HEK293 (cell line): ENCODE data around the gene PPP1R1B.

Source experiments
- CTCF ChIA-PET: fragments of 350-600 bp; formaldehyde crosslinking; extraction: SDS; loops from one replicate; lab custom pipeline; 2021; ENCODE audit warnings: antibody characterized with exemption; lab: Yijun Ruan, JAX
- POLR2A ChIA-PET: fragments of 300-600 bp; formaldehyde crosslinking; extraction: SDS; loops from one replicate; lab custom pipeline; 2020; ENCODE audit warnings: antibody characterized with exemption, inconsistent platforms; lab: Yijun Ruan, JAX
- H3K27ac ChIP-seq: fragments of 200-500 bp; sonication (Bioruptor generic); 2 replicates; pipeline ENCODE4 v1.5.1; 2014; ENCODE audit warnings: low read depth, low read length, control low read depth, inconsistent platforms; ENCODE audit errors: extremely low read depth
- H3K36me3 ChIP-seq, 2 experiments: fragments of 200-500 bp in 1 of 2; sonication (Bioruptor generic) in 1 of 2; 1 replicate in 1 of 2; 2 replicates in 1 of 2; pipeline ENCODE4 v1.5.1; 2014 to 2017; ENCODE audit warnings: inconsistent platforms in 2 of 2, low read length in 2 of 2; ENCODE audit not compliant: control insufficient read depth in 2 of 2, insufficient read depth in 1 of 2
- H3K4me1 ChIP-seq: fragments of 200-500 bp; sonication (Bioruptor generic); 2 replicates; pipeline ENCODE4 v1.5.1; 2014; ENCODE audit warnings: mild to moderate bottlenecking, low read length, inconsistent platforms; ENCODE audit not compliant: control insufficient read depth, insufficient read depth
- H3K4me3 ChIP-seq: 2 replicates; pipeline ENCODE4 v1.5.1; 2011; ENCODE audit warnings: low read depth, mild to moderate bottlenecking, control low read depth, low read length, moderate library complexity
- H3K9me3 ChIP-seq: fragments of 200-500 bp; sonication (Bioruptor generic); 2 replicates; pipeline ENCODE4 v1.5.1; 2014; ENCODE audit warnings: low read depth, low read length, inconsistent platforms; ENCODE audit not compliant: control insufficient read depth, insufficient read depth
- IKZF3 ChIP-seq: fragments of 450-650 bp; IDR thresholded peaks from 2 replicates; pipeline ENCODE4 v1.5.0; 2018; ENCODE audit warnings: missing biosample characterization, mild to moderate bottlenecking, missing genetic modification characterization, moderate library complexity
- MZF1 ChIP-seq: fragments of 450-650 bp; formaldehyde crosslinking; IDR thresholded peaks from 2 replicates; pipeline ENCODE4 v1.5.1; 2017; ENCODE audit warnings: missing biosample characterization, missing genetic modification characterization, borderline replicate concordance
- PRDM6 ChIP-seq: fragments of 450-650 bp; formaldehyde crosslinking; IDR thresholded peaks from 2 replicates; pipeline ENCODE4 v1.5.1; 2017; ENCODE audit warnings: missing biosample characterization, missing genetic modification characterization
- SETDB1 ChIP-seq: IDR thresholded peaks from one replicate; pipeline ENCODE4 v1.6.1; 2017; ENCODE audit warnings: mild to moderate bottlenecking, low read length, moderate library complexity, mixed read lengths; ENCODE audit not compliant: insufficient read length
- ZBTB11 ChIP-seq: fragments of 450-650 bp; formaldehyde crosslinking; conservative IDR thresholded peaks from 2 replicates; pipeline ENCODE4 v1.5.1; 2016; ENCODE audit warnings: low read depth, missing biosample characterization, missing genetic modification characterization
- ZBTB49 ChIP-seq: fragments of 450-650 bp; formaldehyde crosslinking; IDR thresholded peaks from 2 replicates; pipeline ENCODE4 v1.5.1; 2016; ENCODE audit warnings: missing biosample characterization, missing genetic modification characterization, low read depth
- ZBTB8A ChIP-seq: fragments of 450-650 bp; formaldehyde crosslinking; IDR thresholded peaks from 2 replicates; pipeline ENCODE4 v1.5.1; 2016; ENCODE audit warnings: missing biosample characterization, missing genetic modification characterization
- ZIC2 ChIP-seq: fragments of 450-650 bp; formaldehyde crosslinking; IDR thresholded peaks from 2 replicates; pipeline ENCODE4 v1.5.1; 2016; ENCODE audit warnings: missing biosample characterization, missing genetic modification characterization
- ZNF121 ChIP-seq: fragments of 450-650 bp; formaldehyde crosslinking; IDR thresholded peaks from 2 replicates; pipeline ENCODE4 v1.5.1; 2016; ENCODE audit warnings: missing biosample characterization, missing genetic modification characterization
- ZNF132 ChIP-seq: fragments of 450-650 bp; formaldehyde crosslinking; IDR thresholded peaks from 2 replicates; pipeline ENCODE4 v1.5.1; 2017; ENCODE audit warnings: missing biosample characterization, missing genetic modification characterization, borderline replicate concordance
- ZNF248 ChIP-seq: fragments of 450-650 bp; formaldehyde crosslinking; IDR thresholded peaks from 2 replicates; pipeline ENCODE4 v1.5.1; 2017; ENCODE audit warnings: missing biosample characterization, missing genetic modification characterization
- ZNF366 ChIP-seq: fragments of 450-650 bp; formaldehyde crosslinking; conservative IDR thresholded peaks from 2 replicates; pipeline ENCODE4 v1.5.1; 2016; ENCODE audit warnings: missing biosample characterization, missing genetic modification characterization
- ZNF433 ChIP-seq: fragments of 450-650 bp; formaldehyde crosslinking; IDR thresholded peaks from 2 replicates; pipeline ENCODE4 v1.5.1; 2016; ENCODE audit warnings: missing biosample characterization, missing genetic modification characterization, low read depth
- ZSCAN30 ChIP-seq: fragments of 450-650 bp; IDR thresholded peaks from 2 replicates; pipeline ENCODE4 v1.5.1; 2018; ENCODE audit warnings: missing biosample characterization, mild to moderate bottlenecking, missing genetic modification characterization, moderate library complexity

Gene PPP1R1B

GRCh38 chr17:39622380-39623006 lies 4.3 kb upstream of the PPP1R1B start:
- no peak overlapping the region for H3K4me3 ChIP-seq
- H3K27ac ChIP-seq = no peak overlapping the region
- peaks cover 4% of the 10 kb centered on the region for H3K4me1 ChIP-seq

More at GRCh38 chr17:39622380-39623006, 4.3 kb upstream of the PPP1R1B start:
- TF ChIP-seq PRDM6 (tag by site-specific recombination) (no peak), ZNF366 (tag by site-specific recombination) (0 out of 2 replicates have a peak, but pooled peaks have one; percentile 33), ZBTB8A (tag by site-specific recombination) (no peak), ZNF132 (no peak), ZSCAN30 (no peak), ZBTB11 (tag by site-specific recombination) (no peak), ZNF433 (tag by site-specific recombination) (no peak), ZBTB49 (no peak), ZNF248 (tag by site-specific recombination) (no peak), ZIC2 (tag by site-specific recombination) (no peak), SETDB1 (peak; percentile 10), MZF1 (tag by site-specific recombination) (no peak), ZNF121 (tag by site-specific recombination) (peak; percentile 89), IKZF3 (tag by site-specific recombination) (no peak)
- CTCF ChIA-PET = interaction anchor here (0.5 to 11.8 kb wide), 65 partner anchors 11 to 818 kb away, joined by 3 to 475 read pairs (median 6); partner anchors contain the start of genes ERBB2, MIEN1, NEUROD2 and PNMT
- POLR2A ChIA-PET = interaction anchor here (1.3 kb wide), 1 partner anchor 11 kb away, joined by 7 read pairs; no protein-coding TSS in a partner anchor
- Histone ChIP-seq H3K9me3 (no peaks in the 10 kb centered on the region), H3K36me3 (no peaks in the 10 kb centered on the region)
